ENCODE data around the gene DPYD. TPM values are rescaled to one million over a fixed set of nuclear protein-coding genes. Genes with fewer than 3 reads are reported as not detected.

DPYD gene
- total RNA-seq, 1 donor from 2014 or later: 8.8 TPM

DNA sequence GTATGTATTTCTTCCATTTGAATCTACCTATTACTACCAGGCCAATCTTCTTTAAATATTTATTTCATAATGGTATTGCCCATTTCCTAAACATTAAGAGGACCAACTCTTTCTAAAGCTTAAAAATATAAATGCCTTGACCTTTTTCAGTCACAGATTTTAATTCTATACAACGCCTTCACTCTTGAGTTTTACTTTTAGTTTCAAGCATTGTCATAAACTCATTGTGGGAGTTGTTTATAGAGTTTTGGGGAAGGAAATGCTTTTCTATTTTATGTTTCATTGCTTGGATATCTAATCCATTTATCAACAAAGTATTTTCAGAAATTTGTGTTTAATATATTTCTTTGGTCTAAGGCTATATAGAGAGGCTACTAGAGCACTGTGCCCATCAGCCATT, 155.8 kb downstream of the DPYD start:
- Histone ChIP-seq H3K9me3 (ENCODE audit: insufficient read depth, low read depth, low read length) (peaks cover 4% of the 10 kb centered on the region), H3K79me2 (ENCODE audit: insufficient read depth, low read length) (no peaks in the 10 kb centered on the region), H2AFZ (ENCODE audit: low read depth, low read length) (no peak overlapping the region), H3K9ac (ENCODE audit: low read length) (no peak overlapping the region), H3K4me1 (ENCODE audit: insufficient read depth, low read length) (no peaks in the 10 kb centered on the region), H3K27me3 (ENCODE audit: insufficient read depth, low read length) (no peaks in the 10 kb centered on the region), H4K20me1 (ENCODE audit: insufficient read depth, low read length) (no peaks in the 10 kb centered on the region), H3K4me2 (ENCODE audit: low read length) (no peak overlapping the region), H3K4me3 (ENCODE audit: insufficient read depth, low read depth, low read length) (no peak overlapping the region), H3K36me3 (ENCODE audit: insufficient read depth, low read length) (no peaks in the 10 kb centered on the region), H3K27ac (ENCODE audit: low read depth, low read length) (no peak overlapping the region)
- FAIRE-seq (no peak), DNase-seq (ENCODE audit: low read depth) (no peak)
- no peaks in the 10 kb centered on the region for H3K36me3 Mint-ChIP-seq (ENCODE audit: low read depth, unreplicated experiment)
- H3K4me3 Mint-ChIP-seq (ENCODE audit: unreplicated experiment): no peak overlapping the region
- no peak for TF ChIP-seq EZH2 (IDR thresholded peaks at IDR 0.05; ENCODE audit: insufficient read depth, low read length)
- TF ChIP-seq, protein P1, sequence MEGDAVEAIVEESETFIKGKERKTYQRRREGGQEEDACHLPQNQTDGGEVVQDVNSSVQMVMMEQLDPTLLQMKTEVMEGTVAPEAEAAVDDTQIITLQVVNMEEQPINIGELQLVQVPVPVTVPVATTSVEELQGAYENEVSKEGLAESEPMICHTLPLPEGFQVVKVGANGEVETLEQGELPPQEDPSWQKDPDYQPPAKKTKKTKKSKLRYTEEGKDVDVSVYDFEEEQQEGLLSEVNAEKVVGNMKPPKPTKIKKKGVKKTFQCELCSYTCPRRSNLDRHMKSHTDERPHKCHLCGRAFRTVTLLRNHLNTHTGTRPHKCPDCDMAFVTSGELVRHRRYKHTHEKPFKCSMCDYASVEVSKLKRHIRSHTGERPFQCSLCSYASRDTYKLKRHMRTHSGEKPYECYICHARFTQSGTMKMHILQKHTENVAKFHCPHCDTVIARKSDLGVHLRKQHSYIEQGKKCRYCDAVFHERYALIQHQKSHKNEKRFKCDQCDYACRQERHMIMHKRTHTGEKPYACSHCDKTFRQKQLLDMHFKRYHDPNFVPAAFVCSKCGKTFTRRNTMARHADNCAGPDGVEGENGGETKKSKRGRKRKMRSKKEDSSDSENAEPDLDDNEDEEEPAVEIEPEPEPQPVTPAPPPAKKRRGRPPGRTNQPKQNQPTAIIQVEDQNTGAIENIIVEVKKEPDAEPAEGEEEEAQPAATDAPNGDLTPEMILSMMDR (IDR thresholded peaks at IDR 0.05; ENCODE audit: insufficient read depth, low read depth, low read length): no peak
- no peak overlapping the region for H3K27ac Mint-ChIP-seq (ENCODE audit: unreplicated experiment)
- H3K9me3 Mint-ChIP-seq (ENCODE audit: unreplicated experiment): peaks cover 4% of the 10 kb centered on the region
- H3K27me3 Mint-ChIP-seq (ENCODE audit: low read depth, unreplicated experiment): no peaks in the 10 kb centered on the region
- H3K4me1 Mint-ChIP-seq (ENCODE audit: low read depth, unreplicated experiment): peaks cover 1% of the 10 kb centered on the region

DNA sequence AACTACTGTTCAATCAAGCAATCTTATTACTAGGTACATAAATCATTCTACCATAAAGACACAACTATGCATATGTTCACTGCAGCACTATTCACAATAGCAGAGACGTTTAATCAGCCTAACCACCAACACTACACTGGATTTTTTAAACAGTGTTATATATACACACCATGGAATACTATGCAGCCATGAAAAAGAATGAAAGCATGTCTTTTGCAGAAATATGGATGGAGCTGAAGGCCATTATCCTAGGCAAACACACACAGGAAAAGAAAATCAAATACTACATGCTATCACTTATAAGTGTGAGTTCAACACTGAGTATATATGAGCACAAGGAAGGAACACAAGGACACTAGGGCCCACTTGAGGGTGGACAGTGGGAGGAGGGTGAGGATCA, 159.2 kb downstream of the DPYD start:
- Histone ChIP-seq H3K9ac (ENCODE audit: low read length) (no peak overlapping the region), H3K9me3 (ENCODE audit: insufficient read depth, low read depth, low read length) (peaks cover 4% of the 10 kb centered on the region), H3K4me2 (ENCODE audit: low read length) (no peak overlapping the region), H2AFZ (ENCODE audit: low read depth, low read length) (no peak overlapping the region), H4K20me1 (ENCODE audit: insufficient read depth, low read length) (no peaks in the 10 kb centered on the region), H3K27me3 (ENCODE audit: insufficient read depth, low read length) (no peaks in the 10 kb centered on the region), H3K4me1 (ENCODE audit: insufficient read depth, low read length) (no peaks in the 10 kb centered on the region), H3K4me3 (ENCODE audit: insufficient read depth, low read depth, low read length) (no peak overlapping the region), H3K36me3 (ENCODE audit: insufficient read depth, low read length) (no peaks in the 10 kb centered on the region), H3K27ac (ENCODE audit: low read depth, low read length) (no peak overlapping the region), H3K79me2 (ENCODE audit: insufficient read depth, low read length) (no peaks in the 10 kb centered on the region)
- Mint-ChIP-seq H3K4me1 (ENCODE audit: low read depth, unreplicated experiment) (no peaks in the 10 kb centered on the region), H3K36me3 (ENCODE audit: low read depth, unreplicated experiment) (no peaks in the 10 kb centered on the region), H3K27me3 (ENCODE audit: low read depth, unreplicated experiment) (no peaks in the 10 kb centered on the region), H3K27ac (ENCODE audit: unreplicated experiment) (no peak overlapping the region), H3K4me3 (ENCODE audit: unreplicated experiment) (no peak overlapping the region), H3K9me3 (ENCODE audit: unreplicated experiment) (peaks cover 4% of the 10 kb centered on the region)
- no peak for FAIRE-seq
- DNase-seq (ENCODE audit: low read depth): no peak
- no peak for TF ChIP-seq EZH2 (IDR thresholded peaks at IDR 0.05; ENCODE audit: insufficient read depth, low read length)
- TF ChIP-seq, protein P1 (IDR thresholded peaks at IDR 0.05; ENCODE audit: insufficient read depth, low read depth, low read length): no peak

DNA sequence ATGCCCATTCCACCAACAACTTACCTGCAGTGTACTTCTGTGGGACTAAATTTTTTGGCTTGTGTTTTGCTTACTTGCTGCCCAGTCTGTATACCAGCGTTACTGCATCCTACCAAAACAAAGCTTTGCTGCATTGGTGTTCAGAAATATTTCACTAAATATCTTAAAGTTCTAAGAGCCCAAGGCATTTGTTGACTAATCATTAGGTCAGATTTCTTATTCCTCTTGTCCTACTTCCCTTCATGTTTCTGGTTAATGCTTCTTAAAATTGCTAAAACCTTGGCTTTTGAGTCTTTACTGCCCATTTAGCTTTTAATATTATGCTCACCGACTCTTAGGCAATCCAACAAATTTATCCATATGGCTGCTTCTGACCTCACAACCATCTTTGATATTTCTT, 161.8 kb downstream of the DPYD start:
- no peak overlapping the region for H3K4me3 Mint-ChIP-seq (ENCODE audit: unreplicated experiment)
- H3K27me3 Mint-ChIP-seq (ENCODE audit: low read depth, unreplicated experiment): no peaks in the 10 kb centered on the region
- Histone ChIP-seq H3K9ac (ENCODE audit: low read length) (no peak overlapping the region), H2AFZ (ENCODE audit: low read depth, low read length) (no peak overlapping the region), H3K79me2 (ENCODE audit: insufficient read depth, low read length) (no peaks in the 10 kb centered on the region), H3K4me3 (ENCODE audit: insufficient read depth, low read depth, low read length) (no peak overlapping the region), H3K27ac (ENCODE audit: low read depth, low read length) (no peak overlapping the region), H4K20me1 (ENCODE audit: insufficient read depth, low read length) (no peaks in the 10 kb centered on the region), H3K4me2 (ENCODE audit: low read length) (no peak overlapping the region), H3K36me3 (ENCODE audit: insufficient read depth, low read length) (no peaks in the 10 kb centered on the region), H3K27me3 (ENCODE audit: insufficient read depth, low read length) (no peaks in the 10 kb centered on the region), H3K4me1 (ENCODE audit: insufficient read depth, low read length) (no peaks in the 10 kb centered on the region), H3K9me3 (ENCODE audit: insufficient read depth, low read depth, low read length) (peaks cover 4% of the 10 kb centered on the region)
- no peak for FAIRE-seq
- no peaks in the 10 kb centered on the region for H3K36me3 Mint-ChIP-seq (ENCODE audit: low read depth, unreplicated experiment)
- TF ChIP-seq, protein P1 (IDR thresholded peaks at IDR 0.05; ENCODE audit: insufficient read depth, low read depth, low read length): no peak
- TF ChIP-seq EZH2 (IDR thresholded peaks at IDR 0.05; ENCODE audit: insufficient read depth, low read length): no peak
- no peaks in the 10 kb centered on the region for H3K4me1 Mint-ChIP-seq (ENCODE audit: low read depth, unreplicated experiment)
- no peak overlapping the region for H3K27ac Mint-ChIP-seq (ENCODE audit: unreplicated experiment)
- peak; percentile 26 for DNase-seq (ENCODE audit: low read depth)
- H3K9me3 Mint-ChIP-seq (ENCODE audit: unreplicated experiment): peaks cover 4% of the 10 kb centered on the region

All from astrocyte (in vitro differentiated cells and primary cell).